ENCODE data around the gene SMPD3. TPM values are rescaled to one million over a fixed set of nuclear protein-coding genes. Genes with fewer than 3 reads are reported as not detected.

Gene SMPD3
- total and polyA plus RNA-seq, 9 donors = 0.31 to 4.3 (median 1.1) TPM

DNA sequence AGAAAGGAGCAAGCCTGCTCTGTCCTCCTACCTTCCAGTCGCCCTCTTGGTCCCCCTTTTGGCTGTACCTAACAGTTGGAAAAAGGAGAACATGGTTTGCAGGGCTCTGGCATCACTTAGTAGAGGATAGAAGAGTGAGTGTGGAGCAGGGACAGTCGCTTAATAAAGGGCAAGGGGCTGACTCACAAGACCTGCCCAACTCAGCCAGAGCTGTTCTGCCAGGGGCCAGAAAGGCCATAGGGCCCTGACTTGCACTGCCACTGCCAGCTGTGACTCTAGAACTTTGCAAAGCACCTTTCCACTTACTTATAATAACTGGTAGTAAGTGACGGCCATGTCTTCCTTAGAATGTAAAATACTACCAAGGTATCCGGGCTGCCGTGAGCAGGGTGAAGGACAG, 124.0 kb downstream of the SMPD3 start:
- Histone ChIP-seq H3K4me3 (ENCODE audit: low read length) (no peak overlapping the region), H3K27ac (ENCODE audit: low read length) (no peak overlapping the region), H3K36me3 (ENCODE audit: control insufficient read depth, insufficient read depth, low read length) (peaks cover 56% of the 10 kb centered on the region), H3K9me3 (replicated peaks; ENCODE audit: control insufficient read depth, low read depth, low read length) (no peaks in the 10 kb centered on the region), H3K27me3 (ENCODE audit: control insufficient read depth, insufficient read depth, low read length) (no peaks in the 10 kb centered on the region), H3K4me1 (ENCODE audit: control insufficient read depth, insufficient read depth, low read length) (no peaks in the 10 kb centered on the region)
- no peak for DNase-seq
- WGBS (ENCODE audit: insufficient coverage) = 91% methylated on average over 4 of the region's 5 CpGs

DNA sequence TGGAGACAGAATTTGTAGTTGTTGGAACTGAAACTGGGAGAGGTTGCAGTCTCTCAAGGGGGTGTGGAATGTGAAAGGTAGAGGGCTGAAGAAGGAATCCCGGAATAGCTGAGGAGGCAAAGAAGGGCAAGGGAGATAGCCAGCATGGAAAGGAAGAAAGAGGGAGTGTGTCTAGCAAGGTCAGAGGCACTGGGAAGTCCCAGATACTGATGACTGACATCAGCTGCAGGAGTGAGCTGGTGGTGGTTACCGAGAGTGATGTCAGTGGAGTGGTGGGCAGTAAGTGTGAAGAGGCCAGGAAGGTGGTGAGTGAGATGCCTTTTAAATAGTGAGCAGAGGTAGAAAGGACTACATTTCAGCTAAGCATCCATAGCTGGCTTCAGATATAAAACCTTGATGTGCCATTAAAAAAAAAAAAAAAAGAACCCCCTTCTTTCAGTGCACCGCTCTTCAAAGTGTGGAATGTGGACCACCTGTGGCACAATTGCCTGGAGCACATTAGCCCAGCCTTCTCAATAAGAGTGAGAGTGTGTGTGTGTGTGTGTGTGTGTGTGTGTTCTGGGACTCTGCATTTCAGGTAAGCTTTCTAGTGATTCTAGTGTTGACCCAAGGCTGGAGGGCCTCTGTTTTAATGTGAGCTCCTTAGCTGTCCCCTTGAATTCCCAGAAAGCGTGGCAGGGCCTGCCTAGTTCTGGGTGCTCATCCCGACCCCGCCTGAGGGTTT, 129.0 kb downstream of the SMPD3 start:
- DNase-seq = no peak
- H3K4me1 ChIP-seq (ENCODE audit: control insufficient read depth, insufficient read depth, low read length) = no peaks in the 10 kb centered on the region
- no peaks in the 10 kb centered on the region for H3K9me3 ChIP-seq (replicated peaks; ENCODE audit: control insufficient read depth, low read depth, low read length)
- no peak overlapping the region for H3K4me3 ChIP-seq (ENCODE audit: low read length)
- no peak overlapping the region for H3K27ac ChIP-seq (ENCODE audit: low read length)
- no peaks in the 10 kb centered on the region for H3K27me3 ChIP-seq (ENCODE audit: control insufficient read depth, insufficient read depth, low read length)
- WGBS (ENCODE audit: insufficient coverage) = 96% methylated on average over 2 of the region's 6 CpGs
- H3K36me3 ChIP-seq (ENCODE audit: control insufficient read depth, insufficient read depth, low read length) = peaks cover 48% of the 10 kb centered on the region

- no peaks in the 10 kb centered on the region for H3K27me3 ChIP-seq (ENCODE audit: control insufficient read depth, insufficient read depth, low read length)
- no peaks in the 10 kb centered on the region for H3K9me3 ChIP-seq (replicated peaks; ENCODE audit: control insufficient read depth, low read depth, low read length)
- WGBS (ENCODE audit: insufficient coverage) = no CpG with 5 or more reads among the region's 4 CpGs
- no peak for DNase-seq
- H3K4me1 ChIP-seq (ENCODE audit: control insufficient read depth, insufficient read depth, low read length) = peaks cover 18% of the 10 kb centered on the region
- peaks cover 35% of the 10 kb centered on the region for H3K36me3 ChIP-seq (ENCODE audit: control insufficient read depth, insufficient read depth, low read length)
- no peak overlapping the region for H3K4me3 ChIP-seq (ENCODE audit: low read length)
- H3K27ac ChIP-seq (ENCODE audit: low read length) = no peak overlapping the region
Measured at GRCh38 chr16:68313116-68313515, 135.2 kb downstream of the SMPD3 start.

DNA sequence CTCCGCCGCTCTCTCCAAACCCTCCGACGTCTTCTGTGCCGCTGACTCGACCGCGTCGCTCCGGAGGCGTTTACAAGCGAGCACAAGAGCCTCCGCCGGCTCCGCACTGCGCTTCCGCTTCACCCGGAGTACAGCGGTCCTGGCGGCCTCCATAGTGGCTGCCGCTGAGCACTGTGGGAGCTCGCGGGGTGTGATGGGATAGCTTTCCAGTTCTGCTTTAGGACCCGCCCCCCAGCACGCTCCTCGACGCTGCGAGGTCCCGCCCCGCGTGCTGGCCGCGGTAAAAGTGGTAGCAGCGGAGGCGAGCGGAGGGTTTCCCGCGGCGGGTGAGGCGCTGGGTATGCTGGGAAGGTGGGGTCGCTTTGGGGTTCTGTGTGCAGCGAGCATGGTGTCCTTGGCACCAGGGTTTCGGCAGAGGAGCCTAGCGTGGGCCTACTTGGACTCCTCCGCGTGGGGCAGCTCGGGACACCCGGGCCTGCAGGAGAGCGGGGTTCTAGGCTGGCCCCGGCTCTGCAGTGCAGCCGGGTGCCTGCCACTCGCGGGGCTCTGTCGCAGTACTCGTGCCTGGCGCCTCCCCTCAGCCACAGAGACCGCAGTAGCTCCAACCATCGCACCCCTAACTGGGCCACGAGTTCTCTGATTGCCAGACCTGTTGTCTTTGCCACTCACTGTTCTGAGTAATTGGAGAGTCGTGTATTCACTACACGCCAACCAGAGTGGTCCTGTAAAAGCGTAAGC, 137.4 kb downstream of the SMPD3 start, which contains the start of the genes PRMT7 and SLC7A6OS:
Gene PRMT7, plus strand, starts transcription at position 246 of the 738 bp plus-strand sequence. CDS start 4,961 bp downstream, outside the sequence.
Gene SLC7A6OS, minus strand, starts transcription at position 173 of the 738 bp plus-strand sequence. Its CDS starts 20 bp downstream, at position 153.
- H3K9me3 ChIP-seq (replicated peaks; ENCODE audit: control insufficient read depth, low read depth, low read length) = no peaks in the 10 kb centered on the region
- peak; percentile 97 for DNase-seq
- peak within 1 kb of the TSS; percentile 94 for H3K4me3 ChIP-seq (ENCODE audit: low read length)
- WGBS (ENCODE audit: insufficient coverage) = under 1% methylated on average over 58 of the region's 62 CpGs
- peaks cover 31% of the 10 kb centered on the region for H3K36me3 ChIP-seq (ENCODE audit: control insufficient read depth, insufficient read depth, low read length)
- H3K4me1 ChIP-seq (ENCODE audit: control insufficient read depth, insufficient read depth, low read length) = peaks cover 18% of the 10 kb centered on the region
- H3K27me3 ChIP-seq (ENCODE audit: control insufficient read depth, insufficient read depth, low read length) = no peaks in the 10 kb centered on the region
- H3K27ac ChIP-seq (ENCODE audit: low read length) = peak within 1 kb of the TSS; percentile 87

GRCh38 chr16:68310437-68310773, 137.9 kb downstream of the SMPD3 start:
- peak overlapping the region; percentile 94 for H3K4me3 ChIP-seq (ENCODE audit: low read length)
- no peaks in the 10 kb centered on the region for H3K9me3 ChIP-seq (replicated peaks; ENCODE audit: control insufficient read depth, low read depth, low read length)
- WGBS (ENCODE audit: insufficient coverage) = under 1% methylated on average over 29 of the region's 29 CpGs
- H3K36me3 ChIP-seq (ENCODE audit: control insufficient read depth, insufficient read depth, low read length) = peaks cover 29% of the 10 kb centered on the region
- peak overlapping the region; percentile 87 for H3K27ac ChIP-seq (ENCODE audit: low read length)
- H3K4me1 ChIP-seq (ENCODE audit: control insufficient read depth, insufficient read depth, low read length) = peaks cover 18% of the 10 kb centered on the region
- no peak for DNase-seq
- no peaks in the 10 kb centered on the region for H3K27me3 ChIP-seq (ENCODE audit: control insufficient read depth, insufficient read depth, low read length)

DNA sequence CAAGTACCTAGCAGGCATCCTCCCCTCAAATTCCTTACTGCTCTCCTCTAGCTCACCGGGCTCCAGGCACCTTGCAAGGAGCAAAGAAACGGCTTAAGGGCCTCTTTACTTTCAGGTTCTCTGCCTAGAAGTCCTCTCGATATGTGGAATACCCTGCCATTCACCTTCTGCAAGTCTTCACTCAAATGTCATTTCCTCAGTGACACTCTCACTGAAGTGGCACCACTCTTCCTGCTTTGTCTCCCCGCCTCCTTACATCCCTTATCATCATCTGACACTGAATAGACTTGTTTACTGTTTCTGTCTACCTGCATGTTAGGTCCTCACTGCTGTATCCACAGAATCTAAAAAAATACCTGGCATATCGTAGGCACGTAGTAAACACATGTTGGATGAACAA, 138.5 kb downstream of the SMPD3 start:
- H3K9me3 ChIP-seq (replicated peaks; ENCODE audit: control insufficient read depth, low read depth, low read length) = no peaks in the 10 kb centered on the region
- peaks cover 34% of the 10 kb centered on the region for H3K36me3 ChIP-seq (ENCODE audit: control insufficient read depth, insufficient read depth, low read length)
- 52% methylated on average over 5 of the region's 6 CpGs for WGBS (ENCODE audit: insufficient coverage)
- H3K27ac ChIP-seq (ENCODE audit: low read length) = no peak overlapping the region
- H3K27me3 ChIP-seq (ENCODE audit: control insufficient read depth, insufficient read depth, low read length) = no peaks in the 10 kb centered on the region
- H3K4me3 ChIP-seq (ENCODE audit: low read length) = peak overlapping the region; percentile 94
- DNase-seq = no peak
- peaks cover 18% of the 10 kb centered on the region for H3K4me1 ChIP-seq (ENCODE audit: control insufficient read depth, insufficient read depth, low read length)

Other genes starting within 250 kb of the SMPD3 start
- gene ESRP2, start 212.4 kb downstream of the SMPD3 start, total RNA-seq = 0.09 TPM
- gene ESRP2, start 212.4 kb downstream of the SMPD3 start, polyA plus RNA-seq (ENCODE audit: insufficient read depth in 1 of 8, insufficient read length in 8 of 8, low replicate concordance in 1 of 8) = 1 to 10 TPM in 3 of 8 donors, under 1 TPM in 5; 0.21 to 6.4 (median 0.78) TPM
- 23.7 TPM for gene PLA2G15, start 203.1 kb downstream of the SMPD3 start, total RNA-seq
- gene PLA2G15, start 203.1 kb downstream of the SMPD3 start, polyA plus RNA-seq (ENCODE audit: insufficient read depth in 1 of 8, insufficient read length in 8 of 8, low replicate concordance in 1 of 8) = 10 to 100 TPM; 20.4 to 33.1 (median 25.1) TPM
- gene SLC7A6, start 184.0 kb downstream of the SMPD3 start, total RNA-seq = 6.5 TPM
- gene SLC7A6, start 184.0 kb downstream of the SMPD3 start, polyA plus RNA-seq (ENCODE audit: insufficient read depth in 1 of 8, insufficient read length in 8 of 8, low replicate concordance in 1 of 8) = 10 to 100 TPM in 2 of 8 donors, 1 to 10 TPM in 6; 6.0 to 11.2 (median 7.8) TPM
- 16.4 TPM for gene SLC7A6OS, start 137.6 kb downstream of the SMPD3 start, total RNA-seq
- gene SLC7A6OS, start 137.6 kb downstream of the SMPD3 start, polyA plus RNA-seq (ENCODE audit: insufficient read depth in 1 of 8, insufficient read length in 8 of 8, low replicate concordance in 1 of 8) = 10 to 100 TPM; 12.5 to 17.1 (median 14.2) TPM
- 40.7 TPM for gene PRMT7, start 137.5 kb downstream of the SMPD3 start, total RNA-seq
- gene PRMT7, start 137.5 kb downstream of the SMPD3 start, polyA plus RNA-seq (ENCODE audit: insufficient read depth in 1 of 8, insufficient read length in 8 of 8, low replicate concordance in 1 of 8) = 10 to 100 TPM; 41.3 to 54.4 (median 44.7) TPM
- 25.9 TPM for gene ZFP90, start 90.8 kb upstream of the SMPD3 start, total RNA-seq
- gene ZFP90, start 90.8 kb upstream of the SMPD3 start, polyA plus RNA-seq (ENCODE audit: insufficient read depth in 1 of 8, insufficient read length in 8 of 8, low replicate concordance in 1 of 8) = 10 to 100 TPM; 13.0 to 20.3 (median 16.9) TPM
- gene CDH3, start 196.8 kb upstream of the SMPD3 start, total RNA-seq = 0.27 TPM
- 10 to 100 TPM in 1 of 8 donors, 1 to 10 TPM in 2, under 1 TPM in 5; 0.23 to 12.7 (median 0.56) TPM for gene CDH3, start 196.8 kb upstream of the SMPD3 start, polyA plus RNA-seq (ENCODE audit: insufficient read depth in 1 of 8, insufficient read length in 8 of 8, low replicate concordance in 1 of 8)